ENCODE measurements around the gene SNX21. TPM values are rescaled to one million over a fixed set of nuclear protein-coding genes. Genes with fewer than 3 reads are reported as not detected.

The SNX21 gene
- total and polyA plus RNA-seq, 9 of the 15 experiments (the other 6 are each of a cell fraction or from before 2014, with no cell fraction given) = 0.10 to 1.2 (median 0.42) TPM

GRCh38 chr20:45826381-45827019 lies 7.1 kb upstream of the SNX21 start:
- ChIA-PET CTCF (ENCODE audit: low intra/inter-chr PET ratio) (no interaction called here), POLR2A (interaction anchor here (0.6 to 0.7 kb wide), 6 partner anchors 48 to 941 kb away, joined by 3 read pairs; partner anchors contain the start of gene YWHAB)
- H3K9ac ChIP-seq (ENCODE audit: insufficient read depth in 1 of 2, low read depth in 2 of 2, low read length in 2 of 2) = peak overlapping the region in 1 of 2 experiments; percentile 10; a peak in 1 of 4 replicates
- intact Hi-C loops (cut with micrococcal nuclease) = no loop called here
- H3K36me3 ChIP-seq (ENCODE audit: control insufficient read depth, insufficient read depth, low read length) = no peaks in the 10 kb centered on the region
- H3K9me3 ChIP-seq (replicated peaks; ENCODE audit: control insufficient read depth, insufficient read depth, low read depth, low read length) = no peaks in the 10 kb centered on the region
- peaks cover 0 to 4% of the 10 kb centered on the region in 2 experiments; a peak in 1 of 5 replicates for H3K27me3 ChIP-seq (ENCODE audit: control insufficient read depth in 2 of 2, insufficient read depth in 2 of 2, low read length in 2 of 2)
- H3K4me1 ChIP-seq (replicated peaks in 1 of 2; ENCODE audit: control insufficient read depth in 2 of 2, insufficient read depth in 2 of 2, low read length in 2 of 2) = peaks cover 14 to 32% of the 10 kb centered on the region in 2 experiments; a peak in 4 of 5 replicates
- no peaks in the 10 kb centered on the region for H3K9me1 ChIP-seq (ENCODE audit: control insufficient read depth, insufficient read depth, low read length)
- ATAC-seq (peak; percentile 56), DNase-seq (ENCODE audit: extremely low read depth in 1 of 4, low spot score in 3 of 4) (peak; percentile 52 to 67 (median 58)), FAIRE-seq (peak; percentile 6)
- no peaks in the 10 kb centered on the region for H3K79me2 ChIP-seq (ENCODE audit: control insufficient read depth, insufficient read depth, low read length)
- peak overlapping the region; percentile 53; the same call in 1 of the 2 replicates for H2AFZ ChIP-seq (ENCODE audit: low read depth, low read length)
- 28% methylated on average over 5 of the region's 6 CpGs for WGBS (ENCODE audit: insufficient coverage, low coverage, missing lambda C conversion rate)
- BruUV-seq (replicated peaks) = no TSS peak
- H3K4me3 ChIP-seq = no peak overlapping the region
- H3K4me2 ChIP-seq (ENCODE audit: insufficient read depth, low read length) = no peak overlapping the region
- in situ Hi-C loops (cut with MboI) = no loop called here
- H4K20me1 ChIP-seq (replicated peaks; ENCODE audit: control insufficient read depth, insufficient read depth, low read length) = no peaks in the 10 kb centered on the region
- no peak overlapping the region for H3K27ac ChIP-seq (ENCODE audit: extremely low read depth, low read depth, low read length)
- no peak for TF ChIP-seq XRCC4 (IDR thresholded peaks at IDR 0.05; ENCODE audit: extremely low read depth, insufficient read depth, insufficient read length)
- no peak for TF ChIP-seq RERE (CRISPR knock-in tag; IDR thresholded peaks at IDR 0.05; ENCODE audit: borderline replicate concordance)
- no peak for TF ChIP-seq GABPA (tag; conservative IDR thresholded peaks at IDR 0.05; ENCODE audit: low read depth)
- no peak for TF ChIP-seq IRF2 (CRISPR knock-in tag; IDR thresholded peaks at IDR 0.05)
- no peak for TF ChIP-seq ADNP (tag; IDR thresholded peaks at IDR 0.05)
- TF ChIP-seq ZNF197 (CRISPR knock-in tag; IDR thresholded peaks at IDR 0.05; ENCODE audit: low read depth) = no peak
- no peak for TF ChIP-seq MTF1 (CRISPR knock-in tag; IDR thresholded peaks at IDR 0.05; ENCODE audit: borderline replicate concordance)
- TF ChIP-seq RBM14 (IDR thresholded peaks at IDR 0.05; ENCODE audit: borderline replicate concordance, insufficient read depth, low read depth, low read length) = no peak
- TF ChIP-seq TAF15 (IDR thresholded peaks at IDR 0.05; ENCODE audit: low read depth, low read length) = no peak
- TF ChIP-seq ZNF408 (CRISPR knock-in tag; IDR thresholded peaks at IDR 0.05; ENCODE audit: low read depth) = no peak
- no peak for TF ChIP-seq HOXB6 (CRISPR knock-in tag; IDR thresholded peaks at IDR 0.05; ENCODE audit: borderline replicate concordance)
- TF ChIP-seq MCM5 (IDR thresholded peaks at IDR 0.05; ENCODE audit: low read depth) = no peak
- TF ChIP-seq EWSR1 (IDR thresholded peaks at IDR 0.05; ENCODE audit: borderline replicate concordance, low read depth, partially characterized antibody) = no peak
